WI38 (cell line): ENCODE results near the gene STK16.
"Not testable (repeated sequence)": the region's sequence is repeated elsewhere in the genome, so short reads cannot be mapped to it uniquely, and the experiment has no call there.

ENCODE experiments used
- H3K4me3 ChIP-seq: 2 replicates; pipeline ENCODE4 v1.5.1; 2011; ENCODE audit warnings: low read depth, mild to moderate bottlenecking, control low read depth, low read length
- CTCF ChIP-seq: IDR thresholded peaks from 2 replicates; pipeline ENCODE4 v1.5.1; 2012; ENCODE audit warnings: low read depth, mild to moderate bottlenecking, control low read depth, low read length

Gene STK16

GRCh38 chr2:219245148-219245898 lies at the start of gene STK16, which contains the start of gene GLB1L:
TSS of gene STK16 (plus strand) at chr2:219245479. CDS start at chr2:219246000, 521 bp downstream.
TSS of gene GLB1L (minus strand) at chr2:219245444. CDS start at chr2:219243573, 1,871 bp downstream.
- H3K4me3 ChIP-seq, result peak within 1 kb of the TSS; percentile 68
- no peak for TF ChIP-seq CTCF

DNA sequence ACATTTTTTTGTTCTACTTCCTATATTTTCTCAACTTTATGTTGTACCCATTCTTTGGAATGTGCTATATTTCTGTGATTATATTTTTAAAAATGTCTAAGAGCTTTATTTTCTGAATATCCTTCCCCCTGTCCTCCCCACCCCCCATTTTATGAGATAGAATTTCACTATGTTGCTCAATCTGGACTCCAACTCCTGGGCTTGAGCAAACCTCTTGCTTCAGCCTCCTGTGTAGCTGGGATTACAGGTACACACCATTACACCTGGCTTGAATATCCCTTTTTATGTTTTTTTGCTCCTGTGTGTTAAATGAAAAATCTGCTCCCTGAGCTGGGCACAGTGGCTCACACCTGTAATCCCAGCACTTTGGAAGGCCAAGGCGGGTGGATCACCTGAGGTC lies 47.9 kb upstream of the STK16 start:
- H3K4me3 ChIP-seq, result no peak overlapping the region
- TF ChIP-seq CTCF, result no peak

GRCh38 chr2:219198974-219199373 lies 46.3 kb upstream of the STK16 start:
- TF ChIP-seq CTCF, result no peak
- no peak overlapping the region for H3K4me3 ChIP-seq

DNA sequence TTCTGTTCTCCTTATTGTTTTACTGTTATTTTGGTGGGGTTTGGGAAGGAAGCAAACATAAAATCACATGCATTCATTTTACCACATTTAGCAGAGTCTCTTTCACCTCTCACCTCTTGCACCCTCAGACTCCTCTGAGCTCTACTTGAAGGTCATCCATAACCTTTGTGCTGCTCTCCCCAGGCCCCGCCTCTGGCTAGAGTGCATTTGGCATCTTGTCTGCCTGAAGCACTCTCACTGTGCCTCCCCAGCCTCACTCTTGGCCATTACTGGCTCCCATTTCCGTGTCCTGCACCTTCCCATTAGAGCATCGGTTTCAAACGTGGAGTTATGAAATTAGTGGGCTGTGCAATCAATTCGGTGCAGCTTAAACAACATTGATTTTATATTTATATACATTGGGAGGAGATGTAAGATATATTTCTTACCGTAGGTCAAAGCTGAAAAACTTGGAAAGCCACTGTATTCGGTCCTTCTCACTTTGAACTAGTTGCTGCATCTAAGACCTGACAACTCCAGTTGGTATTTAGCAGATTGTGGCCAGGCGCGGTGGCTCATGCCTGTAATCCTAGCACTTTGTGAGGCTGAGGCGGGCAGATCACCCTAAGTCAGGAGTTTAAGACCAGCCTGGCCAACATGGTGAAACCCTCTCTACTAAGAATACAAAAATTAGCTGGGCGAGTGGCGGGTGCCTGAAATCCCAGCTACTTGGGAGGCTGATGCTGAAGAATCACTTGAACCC lies 45.6 kb upstream of the STK16 start:
- no peak for TF ChIP-seq CTCF
- H3K4me3 ChIP-seq, result no peak overlapping the region

DNA sequence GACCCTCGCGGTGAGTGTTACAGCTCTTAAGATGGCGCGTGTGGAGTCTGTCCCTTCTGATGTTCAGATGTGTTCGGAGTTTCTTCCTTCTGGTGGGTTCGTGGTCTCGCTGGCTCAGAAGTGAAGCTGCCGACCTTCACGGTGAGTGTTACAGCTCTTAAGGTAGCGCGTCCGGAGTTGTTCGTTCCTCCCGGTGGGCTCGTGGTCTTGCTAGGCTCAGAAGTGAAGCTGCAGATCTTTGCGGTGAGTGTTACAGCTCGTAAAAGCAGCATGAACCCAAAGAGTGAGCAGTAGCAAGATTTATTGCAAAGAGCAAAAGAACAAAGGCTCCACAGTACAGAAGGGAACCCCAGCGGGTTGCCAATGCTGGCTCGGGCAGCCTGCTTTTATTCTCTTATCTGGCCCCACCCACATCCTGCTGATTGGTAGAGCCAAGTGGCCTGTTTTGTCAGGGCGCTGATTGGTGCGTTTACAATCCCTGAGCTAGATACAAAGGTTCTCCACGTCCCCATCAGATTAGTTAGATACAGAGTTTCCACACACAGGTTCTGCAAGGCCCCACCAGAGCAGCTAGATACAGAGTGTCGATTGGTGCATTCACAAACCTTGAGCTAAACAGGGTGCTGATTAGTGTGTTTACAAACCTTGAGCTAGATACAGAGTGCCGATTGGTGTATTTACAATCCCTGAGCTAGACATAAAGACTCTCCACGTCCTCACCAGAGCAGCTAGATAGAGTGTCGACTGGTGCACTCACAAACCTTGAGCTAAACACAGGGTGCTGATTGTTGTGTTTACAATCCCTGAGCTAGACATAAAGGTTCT lies 44.6 kb upstream of the STK16 start:
- not testable (repeated sequence) for H3K4me3 ChIP-seq

DNA sequence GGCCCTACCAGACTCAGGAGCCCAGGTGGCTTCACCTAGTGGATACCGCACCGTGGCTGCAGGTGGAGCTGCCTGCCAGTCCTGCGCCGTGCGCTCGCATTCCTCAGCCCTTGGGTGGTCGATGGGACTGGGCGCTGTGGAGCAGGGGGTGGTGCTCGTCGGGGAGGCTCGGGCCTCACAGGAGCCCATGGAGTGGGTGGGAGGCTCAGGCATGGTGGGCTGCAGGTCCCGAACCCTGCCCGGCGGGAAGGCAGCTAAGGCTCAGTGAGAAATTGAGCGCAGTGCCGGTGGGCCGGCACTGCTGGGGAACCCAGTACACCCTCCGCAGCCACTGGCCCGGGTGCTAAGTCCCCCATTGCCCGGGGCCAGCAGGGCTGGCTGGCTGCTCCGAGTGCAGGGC lies 43.9 kb upstream of the STK16 start:
- not testable (repeated sequence) for H3K4me3 ChIP-seq

GRCh38 chr2:219204425-219205164 lies 40.7 kb upstream of the STK16 start:
- TF ChIP-seq CTCF, result no peak

More at GRCh38 chr2:219204425-219205164, 40.7 kb upstream of the STK16 start:
- H3K4me3 ChIP-seq, result no peak overlapping the region
